NCI-H187 treated with DMSO at 0.1 percent for 48 hours (cell line): ENCODE data around the gene SCAMP5.

Source experiments
- DNase-seq: peaks from one replicate; lab custom pipeline; 2025; lab: John Stamatoyannopoulos, UW

Gene SCAMP5

GRCh38 chr15:75070674-75071073 lies 75.3 kb downstream of the SCAMP5 start:
- DNase-seq = no peak
